Colonic mucosa (tissue), 4 donors: ENCODE measurements around the gene SELP. TPM values are rescaled to one million over a fixed set of nuclear protein-coding genes. Genes with fewer than 3 reads are reported as not detected.

Source experiments
- DNase-seq: peaks from one replicate; pipeline ENCODE4 v3.0.0-alpha.2; 2020
- H3K27ac ChIP-seq: fragments of 200-600 bp; one replicate; pipeline ENCODE4 v1.8.0; 2021
- H3K27me3 ChIP-seq: fragments of 200-600 bp; one replicate; pipeline ENCODE4 v1.8.0; 2021
- H3K36me3 ChIP-seq: fragments of 200-600 bp; one replicate; pipeline ENCODE4 v1.8.0; 2021
- H3K4me1 ChIP-seq: fragments of 200-600 bp; one replicate; pipeline ENCODE4 v1.8.0; 2021; ENCODE audit warnings: mild to moderate bottlenecking
- H3K4me3 ChIP-seq: fragments of 200-600 bp; one replicate; pipeline ENCODE4 v1.8.0; 2021
- H3K9ac ChIP-seq, 2 donors: one replicate each; pipeline ENCODE4 v1.7.0; 2013; ENCODE audit warnings: control low read depth in 2 of 2, low read depth in 2 of 2, low read length in 2 of 2
- H3K9me3 ChIP-seq: fragments of 200-600 bp; one replicate; pipeline ENCODE4 v1.8.0; 2021
- CTCF ChIP-seq: fragments of 200-600 bp; IDR thresholded peaks from one replicate; pipeline ENCODE4 v1.8.0; 2022; ENCODE audit warnings: antibody characterized with exemption, mild to moderate bottlenecking
- intact Hi-C: fragments of 100-400 bp; cut with DNase I; formaldehyde crosslinking; loops from one replicate; pipeline ENCODE4 v1.14.1; 2022
- total RNA-seq, 2 donors: library from RNA; stranded (reverse); fragmentation: NEBNext Ultra II Directional in 1 of 2; extraction: Animal tissue kit (Norgen Biotek cat#: 25700) in 1 of 2; gene quantifications; one replicate each; pipeline ENCODE4 v1.2.1, GENCODE V29; 2021
- donor health status: healthy.
- donor health status: DM: no; HTN: no; CAD: no.
- donor health status: DM: no; HTN: no; CAD: no.

Gene SELP
- total RNA-seq, 2 donors from 2014 or later: 2.6 to 3.3 TPM

- no peak for DNase-seq
- no peaks in the 10 kb centered on the region for H3K27me3 ChIP-seq
Observed at GRCh38 chr1:169594391-169594790, 35.5 kb downstream of the SELP start.

GRCh38 chr1:169590932-169591331, 39.0 kb downstream of the SELP start:
- Histone ChIP-seq H3K36me3 (no peaks in the 10 kb centered on the region), H3K27me3 (no peaks in the 10 kb centered on the region), H3K4me3 (no peak overlapping the region), H3K4me1 (no peaks in the 10 kb centered on the region), H3K27ac (no peak overlapping the region), H3K9me3 (no peaks in the 10 kb centered on the region), H3K9ac (no peak overlapping the region)
- no peak for DNase-seq
- intact Hi-C loops: no loop called here
- TF ChIP-seq CTCF: no peak

More at GRCh38 chr1:169594391-169594790, 35.5 kb downstream of the SELP start:
- intact Hi-C loops: no loop called here
- H3K9ac ChIP-seq: no peak overlapping the region
- H3K9me3 ChIP-seq: no peaks in the 10 kb centered on the region
- no peaks in the 10 kb centered on the region for H3K36me3 ChIP-seq
- no peak overlapping the region for H3K4me3 ChIP-seq
- no peak overlapping the region for H3K27ac ChIP-seq
- no peaks in the 10 kb centered on the region for H3K4me1 ChIP-seq
- no peak for TF ChIP-seq CTCF

GRCh38 chr1:169588785-169589485, 41.0 kb downstream of the SELP start:
- H3K27ac ChIP-seq: no peak overlapping the region
- no peaks in the 10 kb centered on the region for H3K27me3 ChIP-seq
- intact Hi-C loops: no loop called here
- no peak for DNase-seq
- H3K9ac ChIP-seq: no peak overlapping the region
- no peaks in the 10 kb centered on the region for H3K36me3 ChIP-seq
- no peak for TF ChIP-seq CTCF
- no peaks in the 10 kb centered on the region for H3K9me3 ChIP-seq
- no peaks in the 10 kb centered on the region for H3K4me1 ChIP-seq
- no peak overlapping the region for H3K4me3 ChIP-seq

- no peaks in the 10 kb centered on the region for H3K9me3 ChIP-seq
- H3K27ac ChIP-seq: no peak overlapping the region
- intact Hi-C loops: no loop called here
- DNase-seq: no peak
- H3K9ac ChIP-seq: no peak overlapping the region
- H3K36me3 ChIP-seq: no peaks in the 10 kb centered on the region
- no peak for TF ChIP-seq CTCF
- H3K27me3 ChIP-seq: no peaks in the 10 kb centered on the region
- H3K4me1 ChIP-seq: no peaks in the 10 kb centered on the region
- H3K4me3 ChIP-seq: no peak overlapping the region
Observed at GRCh38 chr1:169588112-169588511, 41.8 kb downstream of the SELP start.

- intact Hi-C loops: no loop called here
- TF ChIP-seq CTCF: peak; percentile 43
- no peaks in the 10 kb centered on the region for H3K36me3 ChIP-seq
- H3K9ac ChIP-seq: peak within 1 kb of the TSS; percentile 8 to 35
- no peaks in the 10 kb centered on the region for H3K9me3 ChIP-seq
- H3K27me3 ChIP-seq: no peaks in the 10 kb centered on the region
- no peaks in the 10 kb centered on the region for H3K4me1 ChIP-seq
- no peak within 1 kb of the TSS for H3K27ac ChIP-seq
- no peak within 1 kb of the TSS for H3K4me3 ChIP-seq
- peak; percentile 66 for DNase-seq
Observed at GRCh38 chr1:169586395-169587255, 43.3 kb downstream of the SELP start, which contains the start of gene F5. Gene F5 (minus strand): TSS chr1:169586481. CDS start chr1:169586386, 95 bp downstream.
